Epithelial cell of proximal tubule (primary cell): Measurements from ENCODE around the gene VCL. TPM values are rescaled to one million over a fixed set of nuclear protein-coding genes. Genes with fewer than 3 reads are reported as not detected.
A peak's percentile ranks its signal among the peaks of the same experiment; 100 is the strongest.

Source experiments
- DNase-seq: peaks from one replicate; pipeline ENCODE4 v3.0.0-alpha.2; 2011; ENCODE audit warnings: low read depth
- H3K4me3 ChIP-seq: 2 replicates; pipeline ENCODE4 v1.5.1; 2011; ENCODE audit warnings: low read depth, mild to moderate bottlenecking, low read length
- total RNA-seq: library from RNA; depleted of rRNA; stranded (reverse); fragments of >200 nt; gene quantifications from 2 replicates; pipeline ENCODE4 v1.2.3, GENCODE V29; 2015
- TF ChIP-seq, protein P1 (sequence below): conservative IDR thresholded peaks from 2 replicates; pipeline ENCODE4 v1.5.1; 2012; ENCODE audit warnings: low read depth, mild to moderate bottlenecking, low read length

The VCL gene
- total RNA-seq, 1 donor from 2014 or later, result 228 TPM

DNA sequence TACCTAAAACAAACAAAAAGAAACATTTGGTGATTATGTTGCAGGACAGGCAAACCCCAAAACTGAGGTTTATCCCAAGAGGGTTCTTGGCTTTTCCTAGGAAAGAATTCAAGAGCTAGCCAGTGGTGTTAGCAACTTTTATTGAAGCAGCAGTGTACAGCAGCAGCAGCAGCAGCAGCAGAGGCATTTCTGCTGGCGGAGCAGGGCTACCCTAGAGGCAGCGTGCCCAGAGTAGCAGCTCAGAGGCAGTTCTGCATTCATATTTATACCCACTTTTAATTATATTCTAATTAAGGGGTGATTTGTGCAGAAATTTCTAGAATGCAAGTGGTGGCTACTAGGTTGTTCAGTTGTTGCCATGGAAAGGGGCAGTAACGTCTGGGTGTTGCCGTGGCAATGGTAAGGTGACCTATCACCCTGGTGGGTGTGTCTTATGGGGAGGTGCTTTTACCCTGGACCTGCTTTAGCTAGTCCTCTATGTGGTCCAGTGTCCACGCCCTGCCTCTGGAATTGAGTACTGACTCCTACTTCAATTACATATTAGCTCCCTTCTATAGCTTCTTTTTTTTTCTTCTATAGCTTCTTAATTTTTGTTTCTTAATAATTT lies 53.9 kb downstream of the VCL start:
- DNase-seq, result no peak
- H3K4me3 ChIP-seq, result no peak overlapping the region
- TF ChIP-seq, protein P1, sequence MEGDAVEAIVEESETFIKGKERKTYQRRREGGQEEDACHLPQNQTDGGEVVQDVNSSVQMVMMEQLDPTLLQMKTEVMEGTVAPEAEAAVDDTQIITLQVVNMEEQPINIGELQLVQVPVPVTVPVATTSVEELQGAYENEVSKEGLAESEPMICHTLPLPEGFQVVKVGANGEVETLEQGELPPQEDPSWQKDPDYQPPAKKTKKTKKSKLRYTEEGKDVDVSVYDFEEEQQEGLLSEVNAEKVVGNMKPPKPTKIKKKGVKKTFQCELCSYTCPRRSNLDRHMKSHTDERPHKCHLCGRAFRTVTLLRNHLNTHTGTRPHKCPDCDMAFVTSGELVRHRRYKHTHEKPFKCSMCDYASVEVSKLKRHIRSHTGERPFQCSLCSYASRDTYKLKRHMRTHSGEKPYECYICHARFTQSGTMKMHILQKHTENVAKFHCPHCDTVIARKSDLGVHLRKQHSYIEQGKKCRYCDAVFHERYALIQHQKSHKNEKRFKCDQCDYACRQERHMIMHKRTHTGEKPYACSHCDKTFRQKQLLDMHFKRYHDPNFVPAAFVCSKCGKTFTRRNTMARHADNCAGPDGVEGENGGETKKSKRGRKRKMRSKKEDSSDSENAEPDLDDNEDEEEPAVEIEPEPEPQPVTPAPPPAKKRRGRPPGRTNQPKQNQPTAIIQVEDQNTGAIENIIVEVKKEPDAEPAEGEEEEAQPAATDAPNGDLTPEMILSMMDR, result no peak

DNA sequence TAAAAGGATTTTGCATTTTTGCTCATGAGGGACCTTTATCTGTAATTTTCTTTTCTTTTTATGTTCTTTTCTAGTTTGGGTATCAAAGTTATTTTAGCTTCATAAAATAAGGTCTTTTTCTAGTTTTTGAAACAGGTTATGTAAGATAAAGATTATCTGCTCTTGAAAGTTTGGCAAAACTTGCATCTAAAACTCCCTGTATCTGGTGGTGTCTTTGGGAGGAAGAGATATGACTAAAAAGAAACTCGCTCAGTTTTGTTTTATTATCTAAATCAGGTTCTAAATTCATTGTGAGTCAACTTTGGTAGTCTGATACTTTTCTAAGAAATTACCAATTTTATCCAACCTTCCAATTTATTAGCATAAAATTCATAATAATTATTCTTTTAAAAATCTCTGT lies 55.1 kb downstream of the VCL start:
- no peak overlapping the region for H3K4me3 ChIP-seq
- DNase-seq, result no peak
- TF ChIP-seq, protein P1, result no peak

DNA sequence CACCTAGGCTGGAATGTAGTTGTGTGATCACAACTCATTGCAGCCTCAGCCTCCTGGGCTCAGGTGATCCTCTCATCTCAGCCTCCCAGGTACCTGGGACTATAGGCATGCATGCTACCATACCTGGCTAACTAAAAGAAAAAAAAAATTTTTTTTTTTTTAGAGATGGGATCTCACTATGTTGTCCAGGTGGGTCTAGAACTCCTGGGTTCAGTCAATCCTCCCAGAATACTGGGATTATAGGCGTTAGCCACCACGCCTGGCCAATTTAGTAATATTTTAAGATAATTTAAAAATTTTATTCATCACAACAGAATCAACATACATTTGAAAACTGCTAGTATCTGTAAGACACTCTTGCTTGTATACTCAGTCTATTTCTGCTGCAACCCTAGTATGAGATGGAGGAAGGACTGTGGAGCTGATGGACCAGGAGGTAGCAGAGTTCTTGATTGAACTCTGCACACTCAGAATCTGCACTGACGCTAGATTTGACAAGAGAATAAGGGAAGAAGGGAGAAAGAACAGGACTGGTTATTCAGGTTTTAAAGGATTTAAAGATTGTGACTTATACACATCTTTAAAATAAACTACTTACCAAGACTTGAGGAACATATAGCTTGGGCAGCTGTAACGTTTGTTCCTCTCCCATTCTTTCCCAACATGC lies 57.6 kb downstream of the VCL start:
- no peak for DNase-seq
- TF ChIP-seq, protein P1, result no peak
- H3K4me3 ChIP-seq, result no peak overlapping the region

DNA sequence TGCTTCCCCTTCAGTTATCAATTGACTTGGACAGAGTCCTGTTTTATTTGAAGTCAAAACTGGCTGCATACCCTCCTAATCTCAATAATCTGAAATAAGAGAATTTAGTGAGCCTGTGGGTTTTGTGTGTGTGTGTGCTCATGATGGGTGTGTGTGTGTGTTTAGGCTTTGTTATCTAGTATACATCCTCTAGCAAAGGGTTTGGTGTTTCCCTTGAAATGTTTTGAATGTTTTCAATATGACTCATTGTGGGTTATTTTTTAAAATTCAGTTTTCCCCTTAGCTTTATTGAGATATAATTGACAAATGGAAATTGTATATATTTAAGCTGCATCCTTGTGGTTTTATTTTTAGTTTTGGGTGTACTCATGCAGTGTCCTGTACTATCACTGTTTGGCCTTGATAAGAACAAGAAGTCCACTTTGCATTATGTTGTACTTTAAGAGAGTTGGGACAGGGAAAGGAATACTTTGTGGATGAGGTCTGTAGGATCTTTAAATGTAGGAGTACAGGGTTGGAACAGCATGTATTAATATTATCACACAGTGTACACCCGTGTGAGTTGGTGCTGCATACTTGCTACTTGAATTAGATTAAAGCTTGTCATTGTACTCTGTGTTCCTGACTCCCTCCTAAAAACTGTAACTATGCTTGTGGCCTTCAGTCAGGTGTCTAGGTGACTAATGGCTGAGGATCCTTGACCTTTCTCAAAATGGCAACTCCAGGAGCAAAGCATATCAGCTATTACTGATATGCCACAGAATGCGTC lies 58.3 kb downstream of the VCL start:
- DNase-seq, result no peak
- no peak overlapping the region for H3K4me3 ChIP-seq
- TF ChIP-seq, protein P1, result no peak

DNA sequence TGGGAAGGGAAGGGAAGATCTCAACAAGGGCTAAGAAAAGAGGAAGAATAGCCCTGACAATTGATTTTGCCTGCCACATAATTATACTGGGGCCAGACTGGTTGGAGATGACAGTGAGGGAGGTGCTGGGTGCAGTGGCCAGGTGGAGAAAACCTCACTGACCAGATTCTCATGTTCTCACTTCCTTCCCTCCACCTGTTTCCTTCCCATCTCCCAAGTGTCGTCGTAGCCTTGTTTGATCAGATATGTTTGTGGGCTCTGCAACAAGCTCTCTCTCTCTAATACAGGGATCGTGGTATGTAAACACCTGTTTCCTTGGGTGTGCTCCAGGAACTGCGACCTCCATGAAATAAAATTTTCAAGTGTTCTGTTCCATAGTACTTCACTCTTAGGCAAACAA lies 60.2 kb downstream of the VCL start:
- no peak overlapping the region for H3K4me3 ChIP-seq
- no peak for DNase-seq
- TF ChIP-seq, protein P1, result no peak

DNA sequence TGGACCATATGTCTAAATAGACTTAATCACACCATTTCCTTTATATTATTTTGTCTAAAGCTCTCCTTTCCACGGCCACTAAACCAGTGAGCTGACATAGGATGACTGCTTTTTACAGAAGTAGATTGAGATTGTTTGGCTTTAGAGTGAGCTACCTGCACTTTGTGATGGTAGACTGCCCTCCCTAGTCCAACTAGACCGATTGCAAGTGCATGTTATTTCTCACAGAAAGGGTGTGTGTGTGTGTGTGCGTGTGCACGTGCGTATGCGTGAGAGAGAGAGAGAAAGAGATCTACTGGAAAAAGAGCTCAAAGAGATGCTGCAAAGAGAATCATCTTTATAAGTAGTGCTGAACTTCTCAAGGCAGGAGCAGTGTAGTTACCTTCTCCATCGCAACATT lies 60.7 kb downstream of the VCL start:
- DNase-seq, result no peak
- TF ChIP-seq, protein P1, result peak; percentile 17
- no peak overlapping the region for H3K4me3 ChIP-seq
